ENCODE measurements around the gene MEG3. TPM values are rescaled to one million over a fixed set of nuclear protein-coding genes. Genes with fewer than 3 reads are reported as not detected.
"Not testable (repeated sequence)": the region's sequence is repeated elsewhere in the genome, so short reads cannot be mapped to it uniquely, and the experiment has no call there.

MEG3 gene
- total and polyA plus RNA-seq, 4 experiments from 2014 or later, result not detected

DNA sequence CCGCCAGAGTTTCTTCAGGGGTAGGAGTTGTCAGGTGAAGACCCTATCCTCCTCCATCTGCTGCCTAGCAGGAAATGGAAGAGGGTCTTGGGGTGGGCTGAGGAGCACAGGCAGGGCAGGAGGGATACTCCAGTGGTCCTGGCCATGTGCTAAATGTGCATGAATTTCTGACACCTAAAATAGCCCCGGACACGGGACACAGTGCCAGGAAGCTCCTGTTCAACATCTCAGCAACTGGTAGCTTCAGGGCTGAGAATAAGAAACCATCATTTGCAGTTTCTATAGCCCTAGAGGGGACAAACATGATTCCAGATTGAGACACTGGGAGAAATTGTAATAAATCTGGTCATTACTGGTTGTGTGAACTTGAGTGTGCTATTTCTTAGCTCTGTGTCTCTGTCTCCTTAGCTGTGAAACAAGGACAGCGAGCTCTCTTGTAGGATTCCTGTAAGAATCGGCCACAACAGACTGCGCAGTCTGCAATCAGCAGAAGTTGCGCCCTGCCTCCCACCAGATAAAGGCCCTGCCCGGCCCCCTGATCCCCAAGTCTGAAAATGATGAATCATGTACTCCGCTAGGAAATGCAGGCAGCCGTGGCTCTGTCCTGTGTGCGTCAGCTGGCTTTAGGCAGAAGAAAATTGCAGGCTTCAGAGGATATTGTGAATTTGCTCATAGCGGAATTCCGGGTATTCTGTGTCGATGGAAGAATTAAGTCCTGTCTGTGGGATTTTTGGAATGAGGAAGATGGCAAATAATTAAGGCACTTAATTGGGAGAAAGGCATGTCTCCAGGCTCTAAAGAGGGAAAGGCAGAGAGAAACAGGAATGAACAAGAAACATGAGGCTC, 35.2 kb upstream of the MEG3 start:
- H3K27me3 Mint-ChIP-seq, result peaks cover 11 to 13% of the 10 kb centered on the region in 2 donors
- POLR2A ChIA-PET (ENCODE audit: partially characterized antibody), result no interaction called here

GRCh38 chr14:100791348-100791735, 34.6 kb upstream of the MEG3 start:
- H3K27me3 ChIP-seq (ENCODE audit: insufficient read depth, low read length), result no peaks in the 10 kb centered on the region
- no peak overlapping the region for H3K4me3 ChIP-seq (ENCODE audit: low read length in 2 of 2)
- Mint-ChIP-seq H3K36me3 (no peaks in the 10 kb centered on the region), H3K27me3 (peaks cover 11 to 13% of the 10 kb centered on the region in 2 donors), H3K4me3 (no peak overlapping the region), H3K27ac (no peak overlapping the region), H3K9me3 (no peaks in the 10 kb centered on the region), H3K4me1 (no peaks in the 10 kb centered on the region)
- no peak for DNase-seq
- H3K9me3 ChIP-seq (ENCODE audit: control insufficient read depth in 1 of 2, low read length in 2 of 2), result no peaks in the 10 kb centered on the region
- intact Hi-C loops (cut with micrococcal nuclease), result no loop called here
- ChIA-PET CTCF (ENCODE audit: partially characterized antibody) (no interaction called here), POLR2A (ENCODE audit: partially characterized antibody) (no interaction called here)
- no peaks in the 10 kb centered on the region for H3K36me3 ChIP-seq (ENCODE audit: insufficient read depth, low read length)
- H3K27ac ChIP-seq (ENCODE audit: low read depth, low read length), result no peak overlapping the region
- H3K4me1 ChIP-seq (ENCODE audit: insufficient read depth, low read length), result no peaks in the 10 kb centered on the region

More for the DNA sequence above, 35.2 kb upstream of the MEG3 start:
- DNase-seq, result no peak
- Mint-ChIP-seq H3K4me3 (no peak overlapping the region), H3K4me1 (no peaks in the 10 kb centered on the region), H3K36me3 (no peaks in the 10 kb centered on the region), H3K27ac (no peak overlapping the region), H3K9me3 (no peaks in the 10 kb centered on the region)
- no peaks in the 10 kb centered on the region for H3K27me3 ChIP-seq (ENCODE audit: insufficient read depth, low read length)
- H3K9me3 ChIP-seq (ENCODE audit: control insufficient read depth in 1 of 2, low read length in 2 of 2), result no peaks in the 10 kb centered on the region
- CTCF ChIA-PET (ENCODE audit: partially characterized antibody), result no interaction called here
- H3K36me3 ChIP-seq (ENCODE audit: insufficient read depth, low read length), result no peaks in the 10 kb centered on the region
- no peaks in the 10 kb centered on the region for H3K4me1 ChIP-seq (ENCODE audit: insufficient read depth, low read length)
- intact Hi-C loops (cut with micrococcal nuclease), result no loop called here
- no peak overlapping the region for H3K4me3 ChIP-seq (ENCODE audit: low read length in 2 of 2)
- no peak overlapping the region for H3K27ac ChIP-seq (ENCODE audit: low read depth, low read length)

DNA sequence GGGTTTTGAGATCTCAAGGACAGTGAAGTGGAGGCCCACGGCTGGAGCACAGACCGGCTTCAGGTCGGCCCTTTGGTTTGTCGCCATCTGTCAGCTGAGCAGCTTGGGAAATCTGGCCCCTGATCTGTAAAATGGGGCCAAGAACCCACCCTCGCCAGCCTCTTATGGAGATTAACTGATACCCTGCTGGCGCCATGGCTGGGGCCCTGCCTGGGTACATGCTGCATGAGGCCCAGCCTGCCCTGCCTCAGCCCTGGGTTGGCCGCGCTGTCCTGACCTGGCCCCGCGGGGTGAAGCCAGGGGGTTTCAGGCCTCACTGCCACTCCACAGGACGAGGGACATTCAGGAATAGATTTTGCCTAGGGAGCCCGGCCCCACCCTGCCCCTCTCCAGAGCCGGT, 33.9 kb upstream of the MEG3 start:
- Histone ChIP-seq H3K4me1 (ENCODE audit: insufficient read depth, low read length) (no peaks in the 10 kb centered on the region), H3K36me3 (ENCODE audit: insufficient read depth, low read length) (no peaks in the 10 kb centered on the region), H3K27ac (ENCODE audit: low read depth, low read length) (no peak overlapping the region), H3K4me3 (ENCODE audit: low read length in 2 of 2) (no peak overlapping the region), H3K27me3 (ENCODE audit: insufficient read depth, low read length) (no peaks in the 10 kb centered on the region), H3K9me3 (ENCODE audit: control insufficient read depth in 1 of 2, low read length in 2 of 2) (no peaks in the 10 kb centered on the region)
- H3K27me3 Mint-ChIP-seq, result peaks cover 13 to 16% of the 10 kb centered on the region in 2 donors
- DNase-seq, result no peak
- no peaks in the 10 kb centered on the region for H3K9me3 Mint-ChIP-seq
- no peak overlapping the region for H3K4me3 Mint-ChIP-seq
- no peaks in the 10 kb centered on the region for H3K4me1 Mint-ChIP-seq
- no peak overlapping the region for H3K27ac Mint-ChIP-seq
- ChIA-PET POLR2A (ENCODE audit: partially characterized antibody) (no interaction called here), CTCF (ENCODE audit: partially characterized antibody) (no interaction called here)
- intact Hi-C loops (cut with micrococcal nuclease), result no loop called here
- H3K36me3 Mint-ChIP-seq, result no peaks in the 10 kb centered on the region

- Mint-ChIP-seq H3K9me3 (peaks cover 0 to 2% (median 0%) of the 10 kb centered on the region in 8 donors), H3K36me3 (no peaks in the 10 kb centered on the region), H3K4me3 (no peak overlapping the region), H3K4me1 (no peaks in the 10 kb centered on the region), H3K27ac (no peak overlapping the region), H3K27me3 (peaks cover 10 to 14% of the 10 kb centered on the region in 2 donors)
- DNase-seq, result no peak
- no peaks in the 10 kb centered on the region for H3K4me1 ChIP-seq (ENCODE audit: insufficient read depth, low read length)
- H3K9me3 ChIP-seq (ENCODE audit: control insufficient read depth in 1 of 2, low read length in 2 of 2), result no peaks in the 10 kb centered on the region
- no peaks in the 10 kb centered on the region for H3K27me3 ChIP-seq (ENCODE audit: insufficient read depth, low read length)
- no peak overlapping the region for H3K4me3 ChIP-seq (ENCODE audit: low read length in 2 of 2)
- intact Hi-C loops (cut with micrococcal nuclease), result no loop called here
- ChIA-PET POLR2A (ENCODE audit: partially characterized antibody) (no interaction called here), CTCF (ENCODE audit: partially characterized antibody) (no interaction called here)
- no peaks in the 10 kb centered on the region for H3K36me3 ChIP-seq (ENCODE audit: insufficient read depth, low read length)
- H3K27ac ChIP-seq (ENCODE audit: low read depth, low read length), result no peak overlapping the region
Measured at GRCh38 chr14:100796946-100797345, 29.0 kb upstream of the MEG3 start.

GRCh38 chr14:100800041-100800440, 25.9 kb upstream of the MEG3 start:
- CTCF ChIA-PET (ENCODE audit: partially characterized antibody), result no interaction called here

GRCh38 chr14:100801433-100801832, 24.5 kb upstream of the MEG3 start:
- H3K4me1 Mint-ChIP-seq; CTCF ChIA-PET (ENCODE audit: partially characterized antibody); H3K4me1 ChIP-seq (ENCODE audit: insufficient read depth, low read length); H3K9me3 ChIP-seq (ENCODE audit: control insufficient read depth in 1 of 2, low read length in 2 of 2); H3K27me3 Mint-ChIP-seq; DNase-seq; POLR2A ChIA-PET (ENCODE audit: partially characterized antibody); H3K27ac ChIP-seq (ENCODE audit: low read depth, low read length); H3K27me3 ChIP-seq (ENCODE audit: insufficient read depth, low read length); H3K9me3 Mint-ChIP-seq; H3K27ac Mint-ChIP-seq; H3K36me3 ChIP-seq (ENCODE audit: insufficient read depth, low read length); H3K4me3 Mint-ChIP-seq; intact Hi-C loops (cut with micrococcal nuclease); H3K36me3 Mint-ChIP-seq; H3K4me3 ChIP-seq (ENCODE audit: low read length in 2 of 2): not testable (repeated sequence)

More at GRCh38 chr14:100800041-100800440, 25.9 kb upstream of the MEG3 start:
- Histone ChIP-seq H3K36me3 (ENCODE audit: insufficient read depth, low read length) (no peaks in the 10 kb centered on the region), H3K27ac (ENCODE audit: low read depth, low read length) (no peak overlapping the region), H3K9me3 (ENCODE audit: control insufficient read depth in 1 of 2, low read length in 2 of 2) (no peaks in the 10 kb centered on the region), H3K4me3 (ENCODE audit: low read length in 2 of 2) (no peak overlapping the region), H3K27me3 (ENCODE audit: insufficient read depth, low read length) (no peaks in the 10 kb centered on the region), H3K4me1 (ENCODE audit: insufficient read depth, low read length) (no peaks in the 10 kb centered on the region)
- DNase-seq, result no peak
- Mint-ChIP-seq H3K4me3 (no peak overlapping the region), H3K9me3 (peaks cover 0 to 2% (median 0%) of the 10 kb centered on the region in 8 donors), H3K27ac (no peak overlapping the region), H3K27me3 (peaks cover 7 to 8% of the 10 kb centered on the region in 2 donors), H3K4me1 (no peaks in the 10 kb centered on the region), H3K36me3 (no peaks in the 10 kb centered on the region)
- intact Hi-C loops (cut with micrococcal nuclease), result no loop called here
- POLR2A ChIA-PET (ENCODE audit: partially characterized antibody), result no interaction called here

DNA sequence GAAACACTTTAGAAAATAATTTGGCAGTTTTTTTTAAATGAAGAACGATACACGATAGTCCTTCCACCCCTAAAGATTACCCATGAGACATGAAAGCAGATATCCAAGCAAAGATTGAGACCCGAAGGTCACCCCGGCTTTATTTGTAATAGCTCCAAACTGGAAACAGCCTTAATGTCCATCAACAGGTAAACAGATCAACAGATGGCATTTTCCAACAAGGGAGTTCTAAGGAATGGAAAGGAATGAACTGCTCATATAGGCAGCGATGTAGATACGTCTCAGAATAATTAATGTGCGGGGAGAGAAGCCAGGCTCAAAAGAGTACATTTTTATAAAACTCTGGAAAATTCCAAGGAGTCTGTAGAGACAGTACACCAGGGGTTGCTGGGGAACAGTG, 23.7 kb upstream of the MEG3 start:
- Histone ChIP-seq H3K36me3 (ENCODE audit: insufficient read depth, low read length) (no peaks in the 10 kb centered on the region), H3K4me3 (ENCODE audit: low read length in 2 of 2) (no peak overlapping the region), H3K27ac (ENCODE audit: low read depth, low read length) (no peak overlapping the region), H3K9me3 (ENCODE audit: control insufficient read depth in 1 of 2, low read length in 2 of 2) (no peaks in the 10 kb centered on the region), H3K4me1 (ENCODE audit: insufficient read depth, low read length) (no peaks in the 10 kb centered on the region), H3K27me3 (ENCODE audit: insufficient read depth, low read length) (no peaks in the 10 kb centered on the region)
- Mint-ChIP-seq H3K4me1 (no peaks in the 10 kb centered on the region), H3K9me3 (peaks cover 0 to 2% (median 0%) of the 10 kb centered on the region in 8 donors), H3K4me3 (no peak overlapping the region), H3K27ac (no peak overlapping the region), H3K36me3 (no peaks in the 10 kb centered on the region), H3K27me3 (peaks cover 3 to 7% of the 10 kb centered on the region in 2 donors)
- intact Hi-C loops (cut with micrococcal nuclease), result no loop called here
- ChIA-PET CTCF (ENCODE audit: partially characterized antibody) (no interaction called here), POLR2A (ENCODE audit: partially characterized antibody) (no interaction called here)
- DNase-seq, result no peak
